Subcutaneous adipose tissue (tissue), 4 donors: ENCODE measurements around the gene CLCN6. TPM values are rescaled to one million over a fixed set of nuclear protein-coding genes. Genes with fewer than 3 reads are reported as not detected.

ENCODE experiments used
- total RNA-seq, 4 donors: library from RNA; depleted of rRNA; stranded (reverse); fragments of >200 nt; gene quantifications; one replicate each; pipeline ENCODE4 v1.1.0, GENCODE V29; 2016
- TF ChIP-seq, protein P1 (sequence below): fragments of 450-650 bp; IDR thresholded peaks from one replicate; pipeline ENCODE4 v1.5.1; 2016; ENCODE audit warnings: low read depth, mild to moderate bottlenecking, control low read depth, antibody characterized with exemption, moderate library complexity

CLCN6 gene
- total RNA-seq, 4 donors from 2014 or later, result 14.4 to 21.2 (median 20.5) TPM

- TF ChIP-seq, protein P1, sequence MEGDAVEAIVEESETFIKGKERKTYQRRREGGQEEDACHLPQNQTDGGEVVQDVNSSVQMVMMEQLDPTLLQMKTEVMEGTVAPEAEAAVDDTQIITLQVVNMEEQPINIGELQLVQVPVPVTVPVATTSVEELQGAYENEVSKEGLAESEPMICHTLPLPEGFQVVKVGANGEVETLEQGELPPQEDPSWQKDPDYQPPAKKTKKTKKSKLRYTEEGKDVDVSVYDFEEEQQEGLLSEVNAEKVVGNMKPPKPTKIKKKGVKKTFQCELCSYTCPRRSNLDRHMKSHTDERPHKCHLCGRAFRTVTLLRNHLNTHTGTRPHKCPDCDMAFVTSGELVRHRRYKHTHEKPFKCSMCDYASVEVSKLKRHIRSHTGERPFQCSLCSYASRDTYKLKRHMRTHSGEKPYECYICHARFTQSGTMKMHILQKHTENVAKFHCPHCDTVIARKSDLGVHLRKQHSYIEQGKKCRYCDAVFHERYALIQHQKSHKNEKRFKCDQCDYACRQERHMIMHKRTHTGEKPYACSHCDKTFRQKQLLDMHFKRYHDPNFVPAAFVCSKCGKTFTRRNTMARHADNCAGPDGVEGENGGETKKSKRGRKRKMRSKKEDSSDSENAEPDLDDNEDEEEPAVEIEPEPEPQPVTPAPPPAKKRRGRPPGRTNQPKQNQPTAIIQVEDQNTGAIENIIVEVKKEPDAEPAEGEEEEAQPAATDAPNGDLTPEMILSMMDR, result no peak
Measured at GRCh38 chr1:11764519-11764918, 41.5 kb upstream of the CLCN6 start.

GRCh38 chr1:11765661-11766428, 40.1 kb upstream of the CLCN6 start:
- TF ChIP-seq, protein P1, result no peak

DNA sequence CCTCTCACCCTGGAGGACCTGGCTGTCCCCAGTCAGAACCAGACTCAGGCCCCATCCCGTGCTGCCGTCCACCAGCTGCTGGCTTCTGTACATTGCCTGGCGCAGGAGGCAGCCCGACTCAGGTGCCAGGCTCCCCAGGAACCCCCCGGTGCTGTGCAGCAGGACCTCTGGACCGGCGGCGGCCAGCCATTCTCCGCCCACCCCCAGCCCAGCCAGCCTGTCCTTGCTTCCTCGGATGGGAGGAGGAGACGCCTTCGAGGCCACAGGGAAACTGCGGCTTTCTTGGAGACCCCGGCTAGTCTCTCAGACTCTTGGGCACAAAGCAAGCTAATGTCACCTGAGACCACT, 39.6 kb upstream of the CLCN6 start:
- TF ChIP-seq, protein P1, result no peak

- TF ChIP-seq, protein P1, result no peak
Measured at GRCh38 chr1:11767922-11768704, 37.9 kb upstream of the CLCN6 start.

GRCh38 chr1:11768821-11769220, 37.2 kb upstream of the CLCN6 start:
- TF ChIP-seq, protein P1, result no peak

DNA sequence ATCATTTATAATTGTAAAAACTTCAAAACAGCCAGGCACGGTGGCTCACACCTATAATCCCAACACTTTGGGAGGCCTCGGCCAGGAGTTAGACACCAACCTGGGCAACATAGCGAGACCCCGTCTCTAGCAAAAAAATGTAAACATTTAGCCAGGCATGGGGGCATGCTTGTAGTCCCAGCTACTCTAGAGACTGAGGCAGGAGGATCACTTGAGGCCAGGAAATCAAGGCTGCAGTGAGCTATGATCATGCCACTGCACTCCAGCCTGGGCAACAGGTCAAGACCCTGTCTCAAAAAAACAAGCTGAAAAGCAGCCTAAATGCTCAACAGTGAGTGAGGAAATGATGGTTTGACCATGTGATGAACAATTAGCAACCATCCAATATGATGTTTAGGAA, 36.7 kb upstream of the CLCN6 start:
- TF ChIP-seq, protein P1, result no peak

- TF ChIP-seq, protein P1, result no peak
Measured at GRCh38 chr1:11770011-11770410, 36.0 kb upstream of the CLCN6 start.
